SHP77 treated with DMSO at 0.1 percent for 48 hours (cell line): ENCODE results near the gene LIMK2.
"Not testable (repeated sequence)": the region's sequence is repeated elsewhere in the genome, so short reads cannot be mapped to it uniquely, and the experiment has no call there.

Source experiments
- DNase-seq: peaks from one replicate; lab custom pipeline; 2025; lab: John Stamatoyannopoulos, UW

Gene LIMK2

GRCh38 chr22:31290494-31291471 is 78.7 kb downstream of the LIMK2 start:
- peak; percentile 80 for DNase-seq

- no peak for DNase-seq
Measured at GRCh38 chr22:31291481-31292235, 79.6 kb downstream of the LIMK2 start.

GRCh38 chr22:31292236-31292989 is 80.3 kb downstream of the LIMK2 start, which contains the start of gene PIK3IP1:
Gene PIK3IP1, minus strand, starts transcription at chr22:31292488. Its CDS starts 144 bp downstream, at chr22:31292344.
- DNase-seq = peak; percentile 81

- no peak for DNase-seq
Measured at GRCh38 chr22:31295360-31295759, 83.3 kb downstream of the LIMK2 start.

- no peak for DNase-seq
Measured at GRCh38 chr22:31295831-31296657, 83.9 kb downstream of the LIMK2 start.

GRCh38 chr22:31300896-31301295 is 88.8 kb downstream of the LIMK2 start:
- DNase-seq = no peak

GRCh38 chr22:31302006-31302405 is 89.9 kb downstream of the LIMK2 start:
- DNase-seq = no peak

- DNase-seq = no peak
Measured at GRCh38 chr22:31302537-31302936, 90.4 kb downstream of the LIMK2 start.

- DNase-seq = no peak
Measured at GRCh38 chr22:31305194-31305593, 93.1 kb downstream of the LIMK2 start.

- DNase-seq = no peak
Measured at GRCh38 chr22:31308181-31308580, 96.1 kb downstream of the LIMK2 start.

GRCh38 chr22:31313366-31314147 is 101.5 kb downstream of the LIMK2 start:
- peak; percentile 47 for DNase-seq

GRCh38 chr22:31314220-31314619 is 102.1 kb downstream of the LIMK2 start:
- DNase-seq = not testable (repeated sequence)

GRCh38 chr22:31321421-31321820 is 109.3 kb downstream of the LIMK2 start:
- no peak for DNase-seq

GRCh38 chr22:31323578-31324550 is 111.8 kb downstream of the LIMK2 start:
- no peak for DNase-seq

- no peak for DNase-seq
Measured at GRCh38 chr22:31326877-31327276, 114.8 kb downstream of the LIMK2 start.

- DNase-seq = no peak
Measured at GRCh38 chr22:31327806-31328543, 115.9 kb downstream of the LIMK2 start.

GRCh38 chr22:31328544-31328960 is 116.5 kb downstream of the LIMK2 start:
- DNase-seq = no peak

- DNase-seq = no peak
Measured at GRCh38 chr22:31329029-31329428, 116.9 kb downstream of the LIMK2 start.
